HCT116 (cell line): ENCODE data around the gene IPO7. TPM values are rescaled to one million over a fixed set of nuclear protein-coding genes. Genes with fewer than 3 reads are reported as not detected.
"Not testable (repeated sequence)": the region's sequence is repeated elsewhere in the genome, so short reads cannot be mapped to it uniquely, and the experiment has no call there.

ENCODE experiments used
- ATAC-seq: fragments of 200-7000 bp; cut with Tn5 transposase; 2 replicates; pipeline ENCODE4 v1.9.1; 2020; ENCODE audit warnings: mild to moderate bottlenecking, moderate library complexity
- BruUV-seq: library from RNA; stranded (reverse); fragments of 400-500 nt; replicated peaks from 2 replicates; lab custom pipeline; 2021; lab: Mats Ljungman, UMichigan
- CTCF ChIA-PET: fragments of 300-600 bp; sonication (Branson Sonifier 250); formaldehyde crosslinking; loops from one replicate; lab custom pipeline; 2021; ENCODE audit warnings: antibody characterized with exemption; lab: Charles Lee
- POLR2A ChIA-PET: fragments of 300-600, 350-600 bp; sonication (Branson Sonifier 250); formaldehyde crosslinking; loops from one replicate; lab custom pipeline; 2021; ENCODE audit warnings: antibody characterized with exemption; lab: Charles Lee
- RAD21 ChIA-PET, 2 experiments: fragments of 300-600 bp; sonication (Branson Sonifier 250); formaldehyde crosslinking; loops; one replicate each; lab custom pipeline; 2023; ENCODE audit warnings: low total read pairs in 2 of 2; ENCODE audit not compliant: uncharacterized antibody in 2 of 2, unreplicated experiment in 2 of 2, low non-redundant PET in 1 of 2; lab: Charles Lee
- DNase-seq: peaks from one replicate; pipeline ENCODE4 v3.0.0-alpha.2; 2010; ENCODE audit warnings: low read depth, low spot score
- H2AFZ ChIP-seq: fragments of 200-600 bp; shearing (Covaris generic), sonication (generic); 2 replicates; pipeline ENCODE4 v1.6.1; 2017; ENCODE audit warnings: low read depth, mixed run types, mixed read lengths, antibody characterized with exemption, low read length; ENCODE audit not compliant: poor library complexity, severe bottlenecking
- H3K27ac ChIP-seq: 2 replicates; pipeline ENCODE4 v1.5.1; 2012; ENCODE audit warnings: low read depth, low read length
- H3K27me3 ChIP-seq: fragments of 200-600 bp; sonication (generic); 2 replicates; pipeline ENCODE4 v1.6.1; 2016; ENCODE audit warnings: mixed run types, low read length, mixed read lengths; ENCODE audit not compliant: insufficient read depth
- H3K36me3 ChIP-seq, 2 experiments: fragments of 200-500 bp in 1 of 2; fragments of 200-600 bp in 1 of 2; sonication (Bioruptor generic) in 1 of 2; sonication (generic) in 1 of 2; 2 replicates each; pipeline versions ENCODE4 v1.5.1 to v1.6.1; 2014 to 2016; ENCODE audit warnings: low read length in 2 of 2, inconsistent platforms in 1 of 2, mixed read lengths in 1 of 2, mixed run types in 1 of 2; ENCODE audit not compliant: insufficient read depth in 2 of 2, control insufficient read depth in 1 of 2
- H3K4me1 ChIP-seq, 2 experiments: fragments of 200-600 bp in 1 of 2; sonication (generic) in 1 of 2; 2 replicates each; pipeline versions ENCODE4 v1.5.1 to v1.6.1; 2012 to 2017; ENCODE audit warnings: low read length in 2 of 2, inconsistent platforms in 1 of 2, mild to moderate bottlenecking in 1 of 2, mixed read lengths in 1 of 2, mixed run types in 1 of 2, moderate library complexity in 1 of 2; ENCODE audit not compliant: insufficient read depth in 2 of 2, control insufficient read depth in 1 of 2
- H3K4me2 ChIP-seq: fragments of 200-600 bp; sonication (generic); 2 replicates; pipeline ENCODE4 v1.6.1; 2017; ENCODE audit warnings: mixed run types, low read length, mixed read lengths
- H3K4me3 ChIP-seq, 2 experiments: fragments of 200-600 bp in 1 of 2; sonication (generic) in 1 of 2; replicated peaks in 1 of 2; 2 replicates each; pipeline ENCODE4 v1.5.1; 2011 to 2016; ENCODE audit warnings: low read length in 2 of 2, control low read depth in 1 of 2, low read depth in 1 of 2, mild to moderate bottlenecking in 1 of 2, mixed read lengths in 1 of 2, mixed run types in 1 of 2
- H3K79me2 ChIP-seq: fragments of 200-600 bp; sonication (generic); 2 replicates; pipeline ENCODE4 v1.6.1; 2017; ENCODE audit warnings: mild to moderate bottlenecking, mixed run types, low read length, moderate library complexity, mixed read lengths; ENCODE audit not compliant: insufficient read depth
- H3K9ac ChIP-seq: fragments of 200-600 bp; sonication (generic); 2 replicates; pipeline ENCODE4 v1.6.1; 2016; ENCODE audit warnings: low read length, mixed read lengths
- H3K9me2 ChIP-seq: fragments of 200-600 bp; sonication (generic), shearing (Covaris generic); 2 replicates; pipeline ENCODE4 v1.6.1; 2017; ENCODE audit warnings: mixed run types, mild to moderate bottlenecking, moderate library complexity; ENCODE audit not compliant: insufficient read depth
- H3K9me3 ChIP-seq, 2 experiments: fragments of 200-500 bp in 1 of 2; fragments of 200-600 bp in 1 of 2; sonication (Bioruptor generic) in 1 of 2; sonication (generic) in 1 of 2; 2 replicates each; pipeline ENCODE4 v1.6.1; 2014 to 2017; ENCODE audit warnings: low read length in 2 of 2, mixed read lengths in 2 of 2, inconsistent platforms in 1 of 2, low read depth in 1 of 2, mild to moderate bottlenecking in 1 of 2, mixed run types in 1 of 2, moderate library complexity in 1 of 2; ENCODE audit not compliant: control insufficient read depth in 1 of 2, insufficient read depth in 1 of 2
- H4K20me1 ChIP-seq: fragments of 200-600 bp; sonication (generic), shearing (Covaris generic); 2 replicates; pipeline ENCODE4 v1.6.1; 2017; ENCODE audit warnings: mixed run types, mild to moderate bottlenecking, moderate library complexity; ENCODE audit not compliant: insufficient read depth
- CEBPB ChIP-seq: IDR thresholded peaks from 2 replicates; pipeline ENCODE4 v1.6.1; 2012; ENCODE audit warnings: low read depth
- POLR2AphosphoS5 ChIP-seq: IDR thresholded peaks from 2 replicates; pipeline ENCODE4 v1.6.1; 2011; ENCODE audit warnings: mild to moderate bottlenecking, low read depth, low read length, moderate library complexity
- intact Hi-C: fragments of 100-400 bp; cut with micrococcal nuclease; formaldehyde crosslinking; loops from 2 replicates; pipeline ENCODE4 v1.10.0; 2022
- total RNA-seq: library from RNA; stranded (reverse); gene quantifications from one replicate; pipeline ENCODE4 v1.2.1, GENCODE V29; 2021; ENCODE audit not compliant: unreplicated experiment

The IPO7 gene
- total RNA-seq, 1 experiment from 2014 or later, result 186 TPM

DNA sequence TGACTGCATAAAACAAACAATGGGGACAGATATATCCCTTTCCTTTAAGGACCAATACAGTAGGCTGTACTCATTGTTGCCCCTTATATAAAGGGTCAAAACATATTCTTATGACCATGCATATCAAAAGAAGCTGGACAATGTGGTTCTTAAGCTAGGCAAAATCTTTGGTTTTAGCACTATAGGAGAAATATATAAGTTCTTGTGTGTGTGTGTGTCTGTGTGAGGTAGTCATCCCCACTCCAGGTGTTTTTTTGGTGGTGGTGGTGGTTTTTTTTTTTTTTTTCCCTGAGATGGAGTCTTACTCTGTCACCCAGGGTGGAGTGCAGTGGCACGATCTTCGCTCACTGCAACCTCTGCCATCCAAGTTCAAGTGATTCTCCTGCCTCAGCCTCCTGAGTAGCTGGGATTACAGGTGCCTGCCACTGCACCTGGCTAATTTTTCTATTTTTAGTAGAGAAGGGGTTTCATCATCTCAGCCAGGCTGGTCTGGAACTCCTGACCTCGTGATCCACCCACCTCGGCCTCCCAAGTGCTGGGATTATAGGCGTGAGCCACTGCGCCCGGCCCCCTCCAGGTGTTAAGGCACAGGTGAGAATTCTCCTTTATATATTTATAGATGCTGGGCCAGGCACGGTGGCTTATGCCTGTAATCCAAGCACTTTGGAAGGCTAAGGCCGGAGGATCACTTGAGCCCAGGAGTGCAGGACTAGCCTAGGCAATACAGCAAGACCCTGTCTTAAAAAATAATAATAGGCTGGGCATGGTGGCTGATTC is 64.3 kb downstream of the IPO7 start:
- BruUV-seq, result no TSS peak
- Histone ChIP-seq H3K9me3 (no peaks in the 10 kb centered on the region), H3K27ac (no peak overlapping the region), H3K4me2 (no peak overlapping the region), H3K9me2 (no peaks in the 10 kb centered on the region), H3K27me3 (no peaks in the 10 kb centered on the region), H3K4me3 (no peak overlapping the region), H4K20me1 (peaks cover 11% of the 10 kb centered on the region; the same call in 1 of the 2 replicates), H3K79me2 (peaks cover 3% of the 10 kb centered on the region; the same call in 1 of the 2 replicates), H2AFZ (no peak overlapping the region), H3K36me3 (peaks cover 12 to 25% of the 10 kb centered on the region in 2 experiments; a peak in 3 of 4 replicates), H3K4me1 (no peaks in the 10 kb centered on the region), H3K9ac (no peak overlapping the region)
- ChIA-PET CTCF (no interaction called here), POLR2A (interaction anchor here (2.3 kb wide), 1 partner anchor 11 kb away, joined by 14 read pairs; the partner anchor contains the start of gene ZNF143), RAD21 (no interaction called here)
- DNase-seq, result no peak
- intact Hi-C loops, result no loop called here
- no peak for TF ChIP-seq CEBPB
- ATAC-seq, result no peak

- H3K27me3 ChIP-seq, intact Hi-C loops, H3K4me3 ChIP-seq, H3K9me3 ChIP-seq, ATAC-seq, H3K4me2 ChIP-seq, H3K79me2 ChIP-seq, DNase-seq, H2AFZ ChIP-seq, H3K27ac ChIP-seq, RAD21 ChIA-PET, CTCF ChIA-PET, BruUV-seq, H3K9me2 ChIP-seq, H3K9ac ChIP-seq, H3K36me3 ChIP-seq, H3K4me1 ChIP-seq: not testable (repeated sequence)
- 0 out of 2 replicates have a peak, but pooled peaks have one; percentile 18 for TF ChIP-seq POLR2AphosphoS5
- POLR2A ChIA-PET, result interaction anchor here (1.6 kb wide), 1 partner anchor 9 kb away, joined by 4 read pairs; the partner anchor contains the start of gene ZNF143
- peaks cover 11% of the 10 kb centered on the region; the same call in 1 of the 2 replicates for H4K20me1 ChIP-seq
Observed at GRCh38 chr11:9452023-9452422, 67.6 kb downstream of the IPO7 start.
